AG10803 (cell line): ENCODE data around the gene CPNE4.

Experiments
- DNase-seq: peaks from one replicate; pipeline ENCODE4 v3.0.0; 2010; ENCODE audit warnings: low read depth
- H3K4me3 ChIP-seq: 2 replicates; pipeline ENCODE4 v1.5.1; 2011; ENCODE audit warnings: mild to moderate bottlenecking, low read length, control low read depth
- TF ChIP-seq, protein P1 (sequence below): conservative IDR thresholded peaks from 2 replicates; pipeline ENCODE4 v1.5.1; 2011; ENCODE audit warnings: mild to moderate bottlenecking, low read length, control low read depth, inconsistent platforms

Gene CPNE4

DNA sequence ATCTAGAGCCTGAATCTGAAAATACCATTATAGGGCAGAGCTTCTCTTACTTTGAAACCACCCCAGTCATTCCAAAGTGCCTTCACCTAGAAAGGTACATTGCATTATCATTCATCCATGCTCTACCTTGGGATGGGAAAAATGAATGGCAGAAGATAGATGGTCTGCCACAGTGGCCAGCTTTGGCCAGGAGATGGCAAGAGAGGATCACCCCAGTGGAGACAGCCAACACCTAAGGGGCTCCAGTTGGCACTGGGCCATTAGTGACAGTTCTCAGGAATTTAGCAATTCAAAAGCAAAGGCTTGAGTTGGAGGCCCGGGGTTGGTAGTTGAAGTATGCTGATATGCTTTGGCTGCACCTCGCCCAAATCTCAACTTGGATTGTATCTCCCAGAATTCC, 278.4 kb downstream of the CPNE4 start:
- TF ChIP-seq, protein P1, sequence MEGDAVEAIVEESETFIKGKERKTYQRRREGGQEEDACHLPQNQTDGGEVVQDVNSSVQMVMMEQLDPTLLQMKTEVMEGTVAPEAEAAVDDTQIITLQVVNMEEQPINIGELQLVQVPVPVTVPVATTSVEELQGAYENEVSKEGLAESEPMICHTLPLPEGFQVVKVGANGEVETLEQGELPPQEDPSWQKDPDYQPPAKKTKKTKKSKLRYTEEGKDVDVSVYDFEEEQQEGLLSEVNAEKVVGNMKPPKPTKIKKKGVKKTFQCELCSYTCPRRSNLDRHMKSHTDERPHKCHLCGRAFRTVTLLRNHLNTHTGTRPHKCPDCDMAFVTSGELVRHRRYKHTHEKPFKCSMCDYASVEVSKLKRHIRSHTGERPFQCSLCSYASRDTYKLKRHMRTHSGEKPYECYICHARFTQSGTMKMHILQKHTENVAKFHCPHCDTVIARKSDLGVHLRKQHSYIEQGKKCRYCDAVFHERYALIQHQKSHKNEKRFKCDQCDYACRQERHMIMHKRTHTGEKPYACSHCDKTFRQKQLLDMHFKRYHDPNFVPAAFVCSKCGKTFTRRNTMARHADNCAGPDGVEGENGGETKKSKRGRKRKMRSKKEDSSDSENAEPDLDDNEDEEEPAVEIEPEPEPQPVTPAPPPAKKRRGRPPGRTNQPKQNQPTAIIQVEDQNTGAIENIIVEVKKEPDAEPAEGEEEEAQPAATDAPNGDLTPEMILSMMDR, result no peak
- no peak overlapping the region for H3K4me3 ChIP-seq
- no peak for DNase-seq

DNA sequence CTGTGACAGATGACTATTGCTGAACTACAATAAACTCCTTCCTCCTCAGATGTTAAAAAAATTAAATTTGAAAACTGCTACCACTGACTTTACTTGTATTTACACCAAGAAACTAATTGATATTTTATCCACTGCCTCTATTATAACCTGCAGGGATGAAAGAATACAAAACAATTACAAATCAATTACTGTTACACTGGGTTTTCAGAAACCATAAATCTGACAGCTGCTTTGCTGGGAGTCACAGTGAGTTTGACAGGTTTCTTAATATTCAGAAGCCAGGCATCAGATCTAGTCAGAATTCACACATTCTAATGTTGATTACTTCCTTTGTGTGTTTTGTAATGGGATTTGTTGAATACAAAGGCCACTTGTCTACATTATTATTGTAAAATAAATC, 279.4 kb downstream of the CPNE4 start:
- TF ChIP-seq, protein P1, result no peak
- H3K4me3 ChIP-seq, result no peak overlapping the region
- no peak for DNase-seq

DNA sequence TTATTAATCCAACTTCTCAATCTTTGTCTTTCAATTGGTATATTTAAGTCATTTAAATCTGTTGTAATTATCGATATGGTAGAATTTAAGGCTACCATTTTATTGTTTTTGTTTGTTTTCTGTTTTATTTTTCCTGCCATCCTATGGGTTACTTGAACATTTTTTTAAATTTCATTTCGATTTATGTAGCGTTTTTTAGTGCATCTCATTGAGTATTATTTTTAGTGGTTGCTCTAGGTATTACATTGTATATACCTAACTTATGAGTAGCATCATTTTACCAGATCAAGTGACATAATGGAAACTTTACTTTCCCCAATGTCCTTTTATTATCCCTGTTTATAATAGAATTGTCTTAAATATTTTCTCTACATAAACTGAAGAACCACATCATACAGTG, 284.6 kb downstream of the CPNE4 start:
- TF ChIP-seq, protein P1, result no peak
- H3K4me3 ChIP-seq, result no peak overlapping the region
- DNase-seq, result no peak

DNA sequence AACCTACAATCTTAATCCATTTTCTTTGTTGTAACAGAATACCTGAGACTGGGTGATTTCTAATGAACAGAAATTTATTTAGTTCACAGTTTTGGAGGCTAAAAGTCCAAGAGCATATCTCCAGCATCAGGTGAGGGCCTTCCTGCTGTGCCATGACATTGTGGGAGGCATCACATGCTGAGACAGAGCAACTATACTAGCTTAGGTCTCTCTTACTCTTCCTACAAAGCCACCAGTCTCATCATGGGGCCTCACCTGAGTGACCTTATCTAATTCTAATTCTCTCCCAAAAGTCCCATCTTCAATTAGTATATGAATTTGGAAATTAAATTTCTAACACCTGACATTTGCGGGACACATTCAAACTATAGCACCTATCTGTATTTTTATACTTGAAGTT, 285.0 kb downstream of the CPNE4 start:
- TF ChIP-seq, protein P1, result no peak
- no peak overlapping the region for H3K4me3 ChIP-seq
- DNase-seq, result no peak

DNA sequence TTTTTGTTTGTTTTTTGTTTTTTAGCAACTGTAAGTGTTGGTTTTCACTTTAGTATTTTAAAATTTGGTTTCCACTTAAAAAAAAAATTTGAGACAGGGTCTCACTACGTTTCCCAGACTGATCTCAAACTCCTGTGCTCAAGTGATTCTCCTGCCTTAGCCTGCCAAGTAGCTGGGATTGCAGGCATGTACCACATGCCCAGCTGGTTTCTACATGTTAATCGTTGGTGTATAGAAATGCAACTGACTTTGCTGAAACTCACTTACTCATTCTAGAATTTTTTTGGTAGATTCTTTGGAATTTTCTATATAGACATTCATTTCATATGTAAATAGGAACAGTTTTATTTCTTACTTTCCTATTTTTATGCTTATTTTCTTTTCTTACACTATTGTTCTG, 287.3 kb downstream of the CPNE4 start:
- no peak for DNase-seq
- TF ChIP-seq, protein P1, result no peak
- H3K4me3 ChIP-seq, result no peak overlapping the region

DNA sequence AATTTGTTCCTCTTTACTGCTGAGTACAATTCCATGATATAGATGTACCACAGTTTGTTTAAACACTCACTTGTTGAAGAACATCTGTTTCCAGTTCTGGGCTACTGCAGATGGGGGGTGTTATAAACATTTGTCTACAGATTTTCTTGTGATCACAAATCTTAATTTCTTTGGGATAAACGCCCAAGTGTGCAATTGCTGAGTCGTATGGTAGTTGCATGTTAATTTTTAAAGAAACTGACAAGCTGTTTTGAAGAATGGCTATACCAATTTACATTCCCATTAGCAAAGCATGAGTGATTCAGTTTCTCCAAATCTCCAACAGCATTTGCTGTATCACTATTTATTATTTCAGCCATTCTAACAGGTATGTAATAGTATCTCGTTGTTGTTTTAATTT, 290.0 kb downstream of the CPNE4 start:
- peak; percentile 13 for DNase-seq
- H3K4me3 ChIP-seq, result no peak overlapping the region
- TF ChIP-seq, protein P1, result no peak

DNA sequence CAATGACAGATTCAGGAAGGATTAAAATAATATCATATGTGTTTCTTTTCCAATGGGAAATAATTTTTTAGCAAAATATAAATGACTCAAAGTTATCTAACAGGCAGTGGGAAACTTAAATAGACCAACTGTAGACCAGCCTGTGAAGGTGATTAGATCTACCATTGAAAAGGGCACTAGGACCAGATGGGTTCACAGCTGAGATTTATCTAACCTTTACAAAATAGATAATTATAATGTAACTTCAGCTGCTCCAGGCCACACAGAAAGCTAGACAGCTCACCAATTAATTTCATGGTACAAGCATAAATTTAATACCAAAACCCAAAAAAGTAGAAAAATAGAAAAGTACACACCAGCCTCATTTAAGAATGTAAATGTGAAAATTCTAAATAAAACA, 291.7 kb downstream of the CPNE4 start:
- TF ChIP-seq, protein P1, result no peak
- no peak for DNase-seq

More for the DNA sequence above, 291.7 kb downstream of the CPNE4 start:
- no peak overlapping the region for H3K4me3 ChIP-seq
